H7 (cell line): Measurements from ENCODE around the gene TBC1D10A. TPM values are rescaled to one million over a fixed set of nuclear protein-coding genes. Genes with fewer than 3 reads are reported as not detected.

Experiments used
- DNase-seq: peaks from one replicate; pipeline ENCODE4 v3.0.0; 2012
- H3K27me3 ChIP-seq: 2 replicates; pipeline ENCODE4 v1.6.0; 2011; ENCODE audit warnings: mild to moderate bottlenecking, low read length; ENCODE audit not compliant: control insufficient read depth, insufficient read depth
- H3K36me3 ChIP-seq: replicated peaks from 2 replicates; pipeline ENCODE4 v1.5.1; 2011; ENCODE audit warnings: low read length; ENCODE audit not compliant: control insufficient read depth, insufficient read depth
- H3K4me3 ChIP-seq: 2 replicates; pipeline ENCODE4 v1.5.1; 2011; ENCODE audit warnings: low read depth, mild to moderate bottlenecking, control low read depth, low read length, moderate library complexity; ENCODE audit not compliant: insufficient read depth
- total RNA-seq: library from RNA; depleted of rRNA; stranded (reverse); fragments of >200 nt; shearing (Covaris generic); gene quantifications from 2 replicates; pipeline ENCODE4 v1.2.3, GENCODE V29; 2014

Gene TBC1D10A
- total RNA-seq, 1 experiment from 2014 or later: 12.6 TPM

DNA sequence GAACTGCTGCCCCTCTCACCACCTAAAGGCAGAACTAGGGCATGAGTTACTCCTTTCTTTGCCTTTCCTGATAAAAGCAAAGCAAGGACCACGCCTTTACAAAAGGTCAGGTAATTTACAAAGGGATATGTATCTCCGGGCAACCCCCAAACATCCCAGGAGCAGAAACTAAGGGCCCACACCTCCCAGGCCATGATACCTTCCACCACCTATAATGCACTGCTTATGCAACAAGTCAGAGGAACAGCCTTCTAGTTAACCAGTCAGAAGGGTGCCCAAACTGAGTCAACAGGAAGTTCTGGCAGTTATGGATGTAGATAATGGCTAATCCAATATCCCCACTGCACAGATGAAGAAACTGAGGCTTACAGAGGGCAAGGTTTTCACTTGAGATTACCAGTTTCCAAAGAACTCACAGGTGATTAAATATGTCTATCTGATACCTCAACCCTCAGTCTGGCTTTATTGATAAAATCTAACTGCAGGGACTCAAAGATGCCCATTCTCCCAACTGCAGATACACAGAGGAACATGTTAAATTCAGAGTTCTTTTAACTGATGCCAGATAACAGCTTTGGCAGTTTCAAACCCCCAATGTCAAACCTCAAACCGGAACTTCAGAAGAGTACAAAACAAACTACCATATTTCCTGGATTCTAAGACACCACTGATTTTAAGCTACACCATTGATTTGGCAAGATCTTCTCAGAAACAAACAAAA lies 20.7 kb downstream of the TBC1D10A start:
- no peaks in the 10 kb centered on the region for H3K36me3 ChIP-seq
- H3K4me3 ChIP-seq: no peak overlapping the region
- H3K27me3 ChIP-seq: no peaks in the 10 kb centered on the region
- no peak for DNase-seq

DNA sequence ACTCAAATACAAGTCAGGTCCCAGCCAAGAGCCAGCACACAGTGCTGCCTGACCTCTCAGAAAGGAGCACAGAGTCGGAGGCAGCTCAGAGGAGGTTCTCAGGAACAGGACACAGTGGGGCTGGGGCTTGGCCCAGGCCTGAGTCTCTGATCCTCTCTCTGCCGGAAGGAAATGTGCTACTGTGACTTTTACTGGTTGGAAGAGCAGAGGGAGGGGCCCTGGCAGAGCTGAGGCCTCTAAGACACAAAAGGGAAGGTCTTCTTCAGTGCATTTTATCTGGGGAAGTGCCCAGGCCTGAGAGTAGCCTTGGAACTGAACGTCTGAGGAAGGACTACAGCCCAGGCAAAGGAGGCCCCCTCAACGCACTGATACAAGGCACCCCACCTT lies 21.2 kb downstream of the TBC1D10A start:
- H3K36me3 ChIP-seq: no peaks in the 10 kb centered on the region
- H3K27me3 ChIP-seq: no peaks in the 10 kb centered on the region
- H3K4me3 ChIP-seq: no peak overlapping the region
- DNase-seq: no peak

DNA sequence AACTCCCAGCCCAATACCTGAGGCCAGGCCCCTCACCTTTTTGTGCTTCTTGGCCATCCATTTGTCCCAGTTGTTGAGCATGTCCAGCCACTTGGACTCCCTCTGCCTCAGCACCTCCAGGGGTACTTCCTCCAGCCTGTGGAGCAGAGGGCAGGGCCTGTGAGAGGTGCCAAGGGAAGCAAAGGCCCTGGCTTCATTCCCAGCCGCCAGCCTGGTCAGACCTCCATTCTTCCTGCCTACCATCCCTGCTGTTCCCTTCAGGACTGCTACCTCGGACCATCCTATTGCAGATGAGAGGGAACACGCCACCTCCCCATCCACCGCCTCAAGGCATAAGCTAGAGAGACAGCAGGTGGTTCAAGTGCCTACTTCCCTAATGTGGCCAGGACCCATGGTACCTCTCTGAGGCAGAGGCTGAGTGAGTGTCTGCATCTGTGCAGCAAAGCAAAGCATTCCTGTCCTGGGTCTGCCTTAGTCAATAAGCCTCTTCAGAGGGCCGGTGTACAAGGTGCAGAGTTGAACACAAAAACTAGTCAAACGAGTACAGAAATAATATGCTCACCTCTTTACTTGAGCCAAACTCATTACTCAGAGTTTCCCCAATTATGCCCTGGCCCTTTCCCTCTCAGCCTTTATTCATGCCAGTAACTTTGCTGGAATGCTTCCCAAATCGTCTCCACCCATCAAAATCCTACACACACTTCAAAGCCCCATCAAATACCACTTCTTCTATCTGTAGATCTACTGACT lies 22.1 kb downstream of the TBC1D10A start:
- DNase-seq: no peak
- Histone ChIP-seq H3K4me3 (no peak overlapping the region), H3K36me3 (no peaks in the 10 kb centered on the region), H3K27me3 (no peaks in the 10 kb centered on the region)

DNA sequence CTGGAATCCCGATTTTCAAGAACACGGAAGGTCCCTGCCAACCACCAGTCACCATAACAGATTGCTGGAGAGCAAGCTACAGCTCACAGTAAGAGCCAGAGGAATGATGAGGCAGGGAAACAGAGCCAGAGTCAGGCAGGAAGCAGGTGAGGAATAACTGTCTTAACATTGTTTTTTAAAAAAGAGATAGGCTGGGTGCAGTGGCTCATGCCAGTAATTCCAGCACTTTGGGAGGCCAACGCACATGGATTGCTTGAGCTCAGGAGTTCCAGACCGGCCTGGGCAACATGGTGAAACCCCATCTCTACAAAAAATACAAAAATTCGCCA lies 24.0 kb downstream of the TBC1D10A start:
- Histone ChIP-seq H3K36me3 (no peaks in the 10 kb centered on the region), H3K27me3 (no peaks in the 10 kb centered on the region), H3K4me3 (no peak overlapping the region)
- no peak for DNase-seq

DNA sequence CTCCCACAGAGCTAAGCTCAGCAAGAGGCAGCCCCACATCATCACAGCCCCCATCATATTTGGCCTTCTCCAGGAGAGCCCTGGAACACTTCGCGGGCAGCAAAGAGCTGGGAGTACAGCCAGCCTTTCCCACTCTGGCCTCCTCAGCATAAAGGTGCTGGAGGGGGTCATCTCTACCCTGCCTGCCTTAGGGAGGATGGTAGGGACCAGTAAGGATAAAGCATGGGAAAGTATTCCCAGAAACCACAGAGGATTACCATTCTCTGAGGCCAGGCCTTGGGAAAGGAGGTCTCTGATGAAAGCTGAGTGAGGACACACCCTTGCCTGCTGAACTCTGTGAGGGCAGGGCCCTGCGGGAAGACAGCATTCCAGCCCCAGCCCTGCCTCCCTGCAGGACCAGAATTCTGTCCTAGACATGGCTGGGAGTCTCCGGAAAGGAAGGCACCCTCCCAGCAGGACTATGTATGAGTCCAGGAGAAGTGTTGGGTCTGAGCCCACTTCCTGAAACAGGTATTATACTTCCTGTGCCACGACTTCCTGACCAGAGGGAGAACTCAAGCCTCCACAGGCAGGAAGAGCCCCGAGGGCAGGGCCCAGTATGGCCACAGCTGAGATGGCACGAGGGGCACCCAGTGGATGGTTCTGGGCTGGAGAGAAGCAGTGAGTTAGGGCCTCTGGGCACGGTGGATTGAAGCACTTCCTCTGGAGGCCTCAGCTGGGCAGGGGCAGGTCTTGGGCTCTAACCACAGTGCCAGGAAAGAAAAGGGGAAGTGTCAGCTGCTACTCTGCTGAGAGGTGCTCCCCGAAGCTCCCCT lies 24.5 kb downstream of the TBC1D10A start:
- H3K4me3 ChIP-seq: no peak overlapping the region
- H3K36me3 ChIP-seq: no peaks in the 10 kb centered on the region
- DNase-seq: no peak
- no peaks in the 10 kb centered on the region for H3K27me3 ChIP-seq

DNA sequence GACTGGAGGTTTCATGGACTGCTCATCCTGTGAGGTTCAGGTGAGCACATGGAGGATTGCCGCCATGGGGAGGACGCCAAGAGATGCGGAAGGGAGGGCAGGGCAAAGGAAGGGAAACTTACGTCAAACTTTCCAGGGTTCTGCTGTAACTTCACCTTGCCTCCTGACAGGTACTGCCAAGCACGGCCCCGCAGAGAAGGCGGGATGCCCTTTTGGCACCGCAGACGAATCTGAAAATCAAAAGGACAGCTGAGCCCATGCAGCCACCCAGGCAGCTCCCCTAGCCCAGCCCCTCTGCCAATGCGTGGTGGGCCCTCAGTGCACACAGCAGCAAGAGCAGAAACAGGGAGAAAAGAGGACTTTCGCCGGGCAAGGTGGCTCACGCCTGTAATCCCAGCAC lies 27.4 kb downstream of the TBC1D10A start:
- Histone ChIP-seq H3K4me3 (no peak overlapping the region), H3K27me3 (no peaks in the 10 kb centered on the region), H3K36me3 (no peaks in the 10 kb centered on the region)
- peak; percentile 22 for DNase-seq

DNA sequence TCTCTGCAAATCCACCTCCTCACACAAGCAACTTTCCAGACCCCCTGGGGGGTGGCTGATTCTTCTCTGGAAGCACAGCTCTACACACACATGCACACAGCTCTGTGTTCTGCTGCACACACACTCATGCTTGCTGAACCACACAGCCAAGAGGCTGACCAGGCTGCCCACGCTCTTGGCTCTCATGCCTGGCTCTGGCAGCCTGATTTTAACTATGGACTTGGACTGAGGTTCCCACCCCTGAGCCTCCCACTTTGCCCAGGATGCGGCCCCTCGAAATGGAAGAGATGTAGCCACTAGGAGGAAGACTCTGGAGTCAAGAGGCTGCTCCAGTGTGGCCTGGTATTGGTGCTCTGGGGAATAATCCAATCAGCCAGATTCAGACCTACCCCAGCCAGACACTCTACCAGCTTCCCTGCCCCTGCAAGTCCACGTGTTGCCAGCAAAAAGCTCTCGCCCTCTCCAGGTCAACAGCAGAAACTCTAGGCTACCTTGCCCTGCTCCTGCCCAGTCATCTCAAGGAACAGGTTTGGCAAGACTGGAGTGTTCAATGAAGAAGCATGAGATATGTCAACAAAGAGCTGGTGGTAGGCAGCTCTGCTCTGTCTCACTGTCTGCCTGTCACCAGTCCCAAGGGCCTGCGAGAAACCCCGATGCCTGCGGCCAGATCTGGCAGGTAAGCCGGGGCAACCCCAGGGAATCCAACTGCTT lies 28.6 kb downstream of the TBC1D10A start:
- H3K36me3 ChIP-seq: no peaks in the 10 kb centered on the region
- peak; percentile 40 for DNase-seq
- no peaks in the 10 kb centered on the region for H3K27me3 ChIP-seq
- H3K4me3 ChIP-seq: no peak overlapping the region

DNA sequence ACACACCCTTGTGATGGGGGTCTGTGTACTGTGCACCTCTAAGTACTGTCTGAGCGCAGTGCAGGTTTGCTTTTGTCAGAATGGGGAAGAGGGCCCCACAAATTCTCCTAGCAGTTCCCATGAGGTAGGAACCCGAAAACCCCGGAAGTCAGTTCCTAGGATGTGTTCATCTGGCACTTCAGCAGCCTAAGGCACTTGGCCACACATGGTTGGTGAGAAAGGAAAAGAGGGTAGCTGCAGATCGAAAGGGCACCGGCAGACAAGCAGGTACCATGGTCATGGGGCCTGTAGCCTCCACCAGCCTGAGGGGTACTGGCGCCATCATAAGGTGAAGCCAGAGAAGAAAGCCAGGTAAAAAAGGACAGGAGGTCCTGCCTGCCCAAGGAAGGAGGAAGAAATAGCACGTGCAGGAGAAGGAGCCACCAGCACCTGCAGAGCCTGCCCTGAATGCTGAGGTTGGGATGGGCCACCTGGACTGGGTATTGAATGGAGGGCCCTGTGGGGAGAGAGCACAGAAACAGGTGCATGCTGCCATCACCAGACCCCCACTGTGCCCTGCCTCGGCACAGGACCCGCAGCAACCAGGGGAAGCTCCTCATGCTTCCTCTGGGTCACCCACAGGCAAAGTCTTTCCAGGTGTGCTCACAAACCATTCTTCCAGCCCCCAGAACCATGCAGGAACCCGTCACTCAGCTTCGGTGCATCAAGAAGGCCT lies 29.3 kb downstream of the TBC1D10A start:
- H3K4me3 ChIP-seq: no peak overlapping the region
- no peaks in the 10 kb centered on the region for H3K36me3 ChIP-seq
- H3K27me3 ChIP-seq: no peaks in the 10 kb centered on the region
- DNase-seq: peak; percentile 38

DNA sequence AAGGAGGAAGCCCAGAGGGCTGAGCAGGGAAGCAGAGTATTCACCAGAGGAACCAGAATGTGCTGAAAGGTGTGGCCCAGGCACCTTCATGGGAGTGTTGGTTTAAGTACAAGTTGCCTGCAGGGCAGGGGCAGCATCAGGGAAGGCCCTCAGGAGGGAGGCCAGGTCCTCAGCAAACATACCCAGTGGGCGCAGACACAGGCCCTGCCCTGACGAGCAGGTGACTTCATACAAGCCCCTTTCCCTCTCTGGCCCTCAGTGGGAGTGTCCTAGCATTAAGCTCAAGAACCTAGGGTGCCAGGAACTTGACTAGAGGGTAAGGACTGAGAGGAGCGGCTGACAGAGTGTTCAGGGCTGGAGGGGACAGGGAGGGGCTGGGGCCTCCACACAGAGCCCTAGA lies 29.9 kb downstream of the TBC1D10A start:
- H3K27me3 ChIP-seq: no peaks in the 10 kb centered on the region
- no peaks in the 10 kb centered on the region; the same call in 1 of the 2 replicates for H3K36me3 ChIP-seq
- H3K4me3 ChIP-seq: no peak overlapping the region
- peak; percentile 25 for DNase-seq

DNA sequence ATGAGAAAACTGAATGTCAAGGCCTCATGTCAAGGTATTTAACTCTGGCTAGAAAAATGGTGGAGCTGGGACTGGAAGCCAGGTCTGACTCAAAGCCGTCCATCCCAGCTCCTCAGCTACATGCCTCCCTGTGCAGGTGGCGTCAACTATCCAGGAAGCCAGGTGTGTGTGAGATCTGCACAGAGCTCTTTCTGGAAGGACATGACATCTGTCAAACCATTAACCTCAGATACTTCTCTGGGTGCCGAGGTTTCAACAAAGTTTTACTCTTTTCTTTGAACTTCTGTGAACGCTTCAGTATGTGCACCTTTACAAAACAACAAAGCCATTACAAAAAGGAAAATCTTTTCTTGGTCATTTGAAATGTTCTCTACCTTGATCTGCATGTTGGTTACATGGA lies 30.4 kb downstream of the TBC1D10A start:
- Histone ChIP-seq H3K36me3 (no peaks in the 10 kb centered on the region; the same call in 1 of the 2 replicates), H3K27me3 (no peaks in the 10 kb centered on the region), H3K4me3 (no peak overlapping the region)
- DNase-seq: no peak

DNA sequence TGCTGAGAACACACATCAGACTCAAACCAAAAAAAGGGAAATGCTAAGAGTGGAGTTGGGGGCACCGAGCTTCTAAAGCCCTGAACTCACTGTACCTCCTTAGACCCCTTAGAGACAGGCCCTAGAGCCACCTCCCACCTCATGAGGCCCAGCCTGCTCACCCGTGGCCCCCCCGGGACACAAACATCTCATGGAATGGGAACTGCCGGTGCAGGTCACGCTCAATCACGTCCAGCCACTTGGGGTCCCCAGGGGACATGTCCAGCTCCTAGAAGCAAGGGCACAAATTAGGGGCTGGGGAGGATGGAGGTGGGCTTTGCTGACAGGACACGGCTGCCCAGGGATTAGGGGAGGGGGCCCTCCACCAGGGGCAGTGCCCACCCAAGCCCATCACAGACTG lies 31.2 kb downstream of the TBC1D10A start:
- no peaks in the 10 kb centered on the region for H3K27me3 ChIP-seq

DNA sequence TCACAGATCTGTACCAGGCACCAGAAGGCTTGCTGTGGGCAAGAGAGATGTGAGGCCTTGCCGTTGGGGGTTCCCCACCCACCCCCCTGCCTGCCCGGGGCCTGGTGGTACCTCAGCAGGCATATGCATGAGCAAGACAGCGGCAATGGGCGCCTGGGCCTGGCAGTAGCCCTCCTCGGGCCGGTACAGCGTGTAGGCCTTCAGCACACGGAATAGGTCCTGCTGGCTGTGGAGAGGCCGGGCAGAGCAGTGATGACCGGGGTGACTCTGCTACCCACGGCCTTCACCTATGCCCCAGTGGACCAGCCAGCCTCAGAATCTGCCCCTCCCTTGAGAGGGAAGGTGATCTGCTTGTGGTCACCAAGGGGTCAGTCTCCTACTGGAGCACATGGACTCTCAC lies 31.9 kb downstream of the TBC1D10A start:
- no peak overlapping the region for H3K4me3 ChIP-seq
- H3K36me3 ChIP-seq: no peaks in the 10 kb centered on the region; the same call in 1 of the 2 replicates
- H3K27me3 ChIP-seq: no peaks in the 10 kb centered on the region
- no peak for DNase-seq

More for the DNA sequence above, 31.2 kb downstream of the TBC1D10A start:
- H3K4me3 ChIP-seq: no peak overlapping the region
- DNase-seq: no peak
- H3K36me3 ChIP-seq: no peaks in the 10 kb centered on the region; the same call in 1 of the 2 replicates

DNA sequence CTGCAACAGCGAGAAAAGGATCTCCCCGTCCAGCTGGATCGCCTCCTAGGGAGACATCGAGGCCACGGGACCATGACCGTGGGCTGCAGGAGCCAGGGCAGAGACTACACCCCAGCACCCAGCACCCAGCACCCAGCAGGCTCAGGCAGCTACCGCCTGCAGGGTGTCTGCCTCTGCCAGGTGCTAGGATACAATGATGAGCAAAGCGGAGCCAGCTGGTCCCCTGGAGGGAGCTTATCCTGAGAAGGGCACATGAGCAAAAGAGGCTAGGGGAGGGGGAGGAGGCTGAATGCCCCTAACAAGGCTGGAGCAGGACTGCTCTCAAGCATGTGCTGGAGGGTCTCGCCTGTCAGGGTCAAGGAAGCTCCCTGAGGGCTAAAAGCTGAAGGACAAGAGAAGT lies 32.7 kb downstream of the TBC1D10A start:
- Histone ChIP-seq H3K36me3 (no peaks in the 10 kb centered on the region; the same call in 1 of the 2 replicates), H3K4me3 (no peak overlapping the region), H3K27me3 (no peaks in the 10 kb centered on the region)
- DNase-seq: no peak

DNA sequence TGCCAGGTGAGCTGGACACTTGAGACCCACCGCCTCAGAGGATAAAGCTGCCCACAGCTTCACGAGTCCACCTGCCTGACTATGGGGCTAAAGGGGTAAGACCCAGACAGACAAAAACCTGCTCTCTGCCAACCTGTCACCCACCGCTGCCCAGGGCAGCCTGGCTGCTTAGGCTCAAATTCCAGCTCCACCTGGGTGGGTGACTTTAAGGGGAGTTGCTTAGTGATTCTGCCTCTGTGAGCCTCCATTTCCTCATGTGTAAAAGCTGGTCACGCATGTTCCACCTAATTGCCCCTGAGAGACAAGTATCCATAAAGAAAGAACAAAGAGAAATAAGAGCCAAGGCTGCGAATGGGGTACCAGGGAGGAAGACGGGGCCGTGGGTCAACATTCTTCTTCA lies 33.7 kb downstream of the TBC1D10A start:
- Histone ChIP-seq H3K4me3 (no peak overlapping the region), H3K36me3 (no peaks in the 10 kb centered on the region; the same call in 1 of the 2 replicates), H3K27me3 (peaks cover 6% of the 10 kb centered on the region; the same call in 1 of the 2 replicates)
- DNase-seq: no peak
